ENCODE results near the gene PSMC2.

DNA sequence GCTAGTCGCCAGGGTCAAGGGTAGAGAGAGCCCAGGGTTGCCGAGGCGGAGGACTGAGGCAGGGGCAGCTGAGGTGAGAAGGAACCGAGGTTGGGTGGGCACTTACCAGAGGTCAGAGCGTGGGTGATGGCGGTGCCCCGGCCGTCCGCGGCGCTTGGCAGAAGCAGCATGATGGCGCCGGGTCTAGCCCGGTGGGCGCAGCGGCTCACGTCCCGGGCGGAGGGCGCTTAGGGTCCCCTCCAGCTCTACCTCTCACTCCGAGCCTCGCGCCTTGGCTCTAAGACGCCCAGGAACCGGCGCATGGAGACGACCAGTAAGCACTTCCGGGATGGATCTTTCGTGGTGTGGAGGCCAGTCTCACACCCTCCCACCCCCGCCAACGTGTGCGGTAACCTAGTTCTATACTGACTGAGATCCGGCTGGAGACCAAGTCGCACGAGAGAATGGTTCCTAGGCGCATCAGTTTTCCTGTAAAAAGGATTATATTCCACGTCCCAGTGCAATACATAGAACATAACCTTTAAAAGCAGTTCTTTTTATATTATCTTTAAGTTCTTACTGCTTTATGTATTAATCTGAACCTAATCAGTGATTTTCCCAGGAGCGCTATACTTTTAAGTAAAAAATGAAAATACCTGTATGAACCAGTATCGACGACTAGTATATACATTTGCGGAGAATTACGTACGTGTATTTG is 2.8 kb upstream of the PSMC2 start, which contains the start of gene DNAJC2:
- TF ChIP-seq, protein P1, sequence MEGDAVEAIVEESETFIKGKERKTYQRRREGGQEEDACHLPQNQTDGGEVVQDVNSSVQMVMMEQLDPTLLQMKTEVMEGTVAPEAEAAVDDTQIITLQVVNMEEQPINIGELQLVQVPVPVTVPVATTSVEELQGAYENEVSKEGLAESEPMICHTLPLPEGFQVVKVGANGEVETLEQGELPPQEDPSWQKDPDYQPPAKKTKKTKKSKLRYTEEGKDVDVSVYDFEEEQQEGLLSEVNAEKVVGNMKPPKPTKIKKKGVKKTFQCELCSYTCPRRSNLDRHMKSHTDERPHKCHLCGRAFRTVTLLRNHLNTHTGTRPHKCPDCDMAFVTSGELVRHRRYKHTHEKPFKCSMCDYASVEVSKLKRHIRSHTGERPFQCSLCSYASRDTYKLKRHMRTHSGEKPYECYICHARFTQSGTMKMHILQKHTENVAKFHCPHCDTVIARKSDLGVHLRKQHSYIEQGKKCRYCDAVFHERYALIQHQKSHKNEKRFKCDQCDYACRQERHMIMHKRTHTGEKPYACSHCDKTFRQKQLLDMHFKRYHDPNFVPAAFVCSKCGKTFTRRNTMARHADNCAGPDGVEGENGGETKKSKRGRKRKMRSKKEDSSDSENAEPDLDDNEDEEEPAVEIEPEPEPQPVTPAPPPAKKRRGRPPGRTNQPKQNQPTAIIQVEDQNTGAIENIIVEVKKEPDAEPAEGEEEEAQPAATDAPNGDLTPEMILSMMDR (conservative IDR thresholded peaks at IDR 0.05; ENCODE audit: low read length), result no peak
- no peak for TF ChIP-seq EZH2phosphoT487 (IDR thresholded peaks at IDR 0.05; ENCODE audit: borderline replicate concordance)
